ENCODE measurements around the gene WDPCP. TPM values are rescaled to one million over a fixed set of nuclear protein-coding genes. Genes with fewer than 3 reads are reported as not detected.
"Not testable (repeated sequence)": the region's sequence is repeated elsewhere in the genome, so short reads cannot be mapped to it uniquely, and the experiment has no call there.

Gene WDPCP
- total and polyA plus RNA-seq, 2 donors (not counting 1 experiment from before 2014, with no cell fraction given): 5.6 to 22.8 TPM

DNA sequence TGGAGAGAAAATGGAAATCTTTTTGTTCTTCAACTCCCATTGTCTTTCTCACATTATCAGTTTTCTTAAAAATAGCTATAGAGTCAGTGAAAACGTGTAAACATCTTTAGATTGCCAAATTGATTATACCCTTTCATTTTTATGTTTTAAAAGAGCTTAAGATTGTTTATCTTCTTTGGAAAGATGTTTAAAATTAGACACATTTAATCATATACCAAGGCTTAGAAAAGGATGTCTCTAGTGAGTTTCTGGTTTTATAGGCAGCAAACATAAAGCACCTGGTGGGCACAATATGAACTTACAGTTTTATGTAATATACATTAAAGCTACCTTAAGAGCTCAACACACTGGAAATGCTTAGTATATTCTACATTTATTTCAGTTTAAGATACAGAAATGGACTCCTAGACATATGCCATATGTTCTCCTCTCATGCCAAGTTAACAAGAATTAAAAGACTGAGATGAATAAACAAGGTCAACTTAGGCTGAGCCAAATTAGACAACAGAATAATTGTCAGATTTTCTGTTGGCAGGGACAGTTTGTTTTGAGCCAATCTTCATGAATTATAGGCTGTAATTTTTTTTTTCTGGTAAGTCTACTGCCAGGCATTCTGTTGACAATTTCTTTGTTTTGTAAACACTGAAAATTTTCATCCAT lies 425.0 kb downstream of the WDPCP start:
- peaks cover 1 to 8% (median 3%) of the 10 kb centered on the region in 3 donors for H3K9me3 ChIP-seq (ENCODE audit: control extremely low read depth in 1 of 3, control insufficient read depth in 2 of 3, insufficient read depth in 1 of 3, low read length in 2 of 3)
- DNase-seq: no peak
- H3K27ac ChIP-seq (ENCODE audit: low read length in 2 of 2): no peak overlapping the region
- Mint-ChIP-seq H3K27ac (no peak overlapping the region), H3K27me3 (no peaks in the 10 kb centered on the region), H3K4me1 (no peaks in the 10 kb centered on the region), H3K9me3 (ENCODE audit: insufficient read depth) (peaks cover 2% of the 10 kb centered on the region), H3K4me3 (no peak overlapping the region)
- no peak for ATAC-seq (ENCODE audit: low read depth)
- H3K36me3 ChIP-seq (replicated peaks in 1 of 2; ENCODE audit: control extremely low read depth in 1 of 2, control insufficient read depth in 1 of 2, extremely low read depth in 1 of 2, insufficient read depth in 2 of 2, low read length in 1 of 2): no peaks in the 10 kb centered on the region
- no peak overlapping the region for H3K4me3 ChIP-seq (ENCODE audit: control extremely low read depth in 1 of 5, extremely low read depth in 1 of 5, insufficient read depth in 1 of 5, low read depth in 2 of 5, low read length in 4 of 5)
- no peaks in the 10 kb centered on the region for H4K20me1 ChIP-seq (ENCODE audit: control insufficient read depth, insufficient read depth, low read length, poor library complexity, severe bottlenecking)
- CTCF ChIA-PET: no interaction called here
- H3K27me3 ChIP-seq (replicated peaks in 1 of 4; ENCODE audit: control extremely low read depth in 1 of 4, control insufficient read depth in 3 of 4, insufficient read depth in 4 of 4, low read length in 3 of 4): no peaks in the 10 kb centered on the region
- no peak overlapping the region for H2AFZ ChIP-seq (ENCODE audit: insufficient read depth, low read depth, low read length, poor library complexity, severe bottlenecking)
- H3K9ac ChIP-seq (ENCODE audit: low read length): no peak overlapping the region
- POLR2A ChIA-PET: no interaction called here
- WGBS (ENCODE audit: insufficient coverage): no CpG with 5 or more reads among the region's 1 CpG
- intact Hi-C loops (cut with micrococcal nuclease): no loop called here
- no peak overlapping the region for H3K4me2 ChIP-seq (replicated peaks; ENCODE audit: low read depth, low read length, poor library complexity, severe bottlenecking)
- H3K79me2 ChIP-seq (ENCODE audit: control insufficient read depth, insufficient read depth, low read length): no peaks in the 10 kb centered on the region
- TF ChIP-seq CTCF (IDR thresholded peaks at IDR 0.05) (no peak), EZH2 (IDR thresholded peaks at IDR 0.05; ENCODE audit: borderline replicate concordance, insufficient read depth, low read depth, low read length, poor library complexity, severe bottlenecking) (no peak)
- no peaks in the 10 kb centered on the region for H3K4me1 ChIP-seq (ENCODE audit: control insufficient read depth in 2 of 2, insufficient read depth in 2 of 2, low read length in 2 of 2)

- ATAC-seq (ENCODE audit: low read depth) (no peak), DNase-seq (no peak)
- Mint-ChIP-seq H3K27me3 (no peaks in the 10 kb centered on the region), H3K9me3 (ENCODE audit: insufficient read depth) (no peaks in the 10 kb centered on the region), H3K4me3 (no peak overlapping the region), H3K4me1 (no peaks in the 10 kb centered on the region), H3K27ac (no peak overlapping the region)
- no peaks in the 10 kb centered on the region for H3K36me3 ChIP-seq (replicated peaks in 1 of 2; ENCODE audit: control extremely low read depth in 1 of 2, control insufficient read depth in 1 of 2, extremely low read depth in 1 of 2, insufficient read depth in 2 of 2, low read length in 1 of 2)
- no peak overlapping the region for H2AFZ ChIP-seq (ENCODE audit: insufficient read depth, low read depth, low read length, poor library complexity, severe bottlenecking)
- no peaks in the 10 kb centered on the region for H3K27me3 ChIP-seq (replicated peaks in 1 of 4; ENCODE audit: control extremely low read depth in 1 of 4, control insufficient read depth in 3 of 4, insufficient read depth in 4 of 4, low read length in 3 of 4)
- H3K9ac ChIP-seq (ENCODE audit: low read length): no peak overlapping the region
- peaks cover 0 to 1% (median 0%) of the 10 kb centered on the region in 3 donors for H3K9me3 ChIP-seq (ENCODE audit: control extremely low read depth in 1 of 3, control insufficient read depth in 2 of 3, insufficient read depth in 1 of 3, low read length in 2 of 3)
- no peaks in the 10 kb centered on the region for H3K4me1 ChIP-seq (ENCODE audit: control insufficient read depth in 2 of 2, insufficient read depth in 2 of 2, low read length in 2 of 2)
- H3K27ac ChIP-seq (ENCODE audit: low read length in 2 of 2): no peak overlapping the region
- H3K4me3 ChIP-seq (ENCODE audit: control extremely low read depth in 1 of 5, extremely low read depth in 1 of 5, insufficient read depth in 1 of 5, low read depth in 2 of 5, low read length in 4 of 5): no peak overlapping the region
- TF ChIP-seq EZH2 (IDR thresholded peaks at IDR 0.05; ENCODE audit: borderline replicate concordance, insufficient read depth, low read depth, low read length, poor library complexity, severe bottlenecking) (no peak), CTCF (IDR thresholded peaks at IDR 0.05) (no peak)
- WGBS (ENCODE audit: insufficient coverage): no CpG with 5 or more reads among the region's 1 CpG
- ChIA-PET CTCF (no interaction called here), POLR2A (interaction anchor here (0.7 kb wide), 1 partner anchor 107 kb away, joined by 4 read pairs; no protein-coding TSS in a partner anchor)
- no peaks in the 10 kb centered on the region for H3K79me2 ChIP-seq (ENCODE audit: control insufficient read depth, insufficient read depth, low read length)
- intact Hi-C loops (cut with micrococcal nuclease): no loop called here
- H3K4me2 ChIP-seq (replicated peaks; ENCODE audit: low read depth, low read length, poor library complexity, severe bottlenecking): no peak overlapping the region
- no peaks in the 10 kb centered on the region for H4K20me1 ChIP-seq (ENCODE audit: control insufficient read depth, insufficient read depth, low read length, poor library complexity, severe bottlenecking)
Measured at GRCh38 chr2:63159262-63159661, 429.0 kb downstream of the WDPCP start.

GRCh38 chr2:63136683-63137082 lies 451.6 kb downstream of the WDPCP start:
- H3K4me3 ChIP-seq (ENCODE audit: control extremely low read depth in 1 of 5, extremely low read depth in 1 of 5, insufficient read depth in 1 of 5, low read depth in 2 of 5, low read length in 4 of 5); ATAC-seq (ENCODE audit: low read depth); H3K27me3 Mint-ChIP-seq; H3K4me1 ChIP-seq (ENCODE audit: control insufficient read depth in 2 of 2, insufficient read depth in 2 of 2, low read length in 2 of 2); H3K27me3 ChIP-seq (replicated peaks in 1 of 4; ENCODE audit: control extremely low read depth in 1 of 4, control insufficient read depth in 3 of 4, insufficient read depth in 4 of 4, low read length in 3 of 4); H3K4me1 Mint-ChIP-seq; DNase-seq; H3K4me2 ChIP-seq (replicated peaks; ENCODE audit: low read depth, low read length, poor library complexity, severe bottlenecking); CTCF ChIA-PET; H3K4me3 Mint-ChIP-seq; H4K20me1 ChIP-seq (ENCODE audit: control insufficient read depth, insufficient read depth, low read length, poor library complexity, severe bottlenecking); POLR2A ChIA-PET; H3K36me3 ChIP-seq (replicated peaks in 1 of 2; ENCODE audit: control extremely low read depth in 1 of 2, control insufficient read depth in 1 of 2, extremely low read depth in 1 of 2, insufficient read depth in 2 of 2, low read length in 1 of 2); H2AFZ ChIP-seq (ENCODE audit: insufficient read depth, low read depth, low read length, poor library complexity, severe bottlenecking); H3K79me2 ChIP-seq (ENCODE audit: control insufficient read depth, insufficient read depth, low read length); H3K9ac ChIP-seq (ENCODE audit: low read length); intact Hi-C loops (cut with micrococcal nuclease); H3K27ac Mint-ChIP-seq; H3K27ac ChIP-seq (ENCODE audit: low read length in 2 of 2): not testable (repeated sequence)
- H3K9me3 ChIP-seq (ENCODE audit: control extremely low read depth in 1 of 3, control insufficient read depth in 2 of 3, insufficient read depth in 1 of 3, low read length in 2 of 3): peaks cover 9 to 23% (median 10%) of the 10 kb centered on the region in 3 donors
- peaks cover 18% of the 10 kb centered on the region for H3K9me3 Mint-ChIP-seq (ENCODE audit: insufficient read depth)

All from B cell (primary cell).